Mesothelial cell of epicardium (in vitro differentiated cells): Measurements from ENCODE around the gene DPH7. TPM values are rescaled to one million over a fixed set of nuclear protein-coding genes. Genes with fewer than 3 reads are reported as not detected.
"Not testable (repeated sequence)": the region's sequence is repeated elsewhere in the genome, so short reads cannot be mapped to it uniquely, and the experiment has no call there.

ENCODE experiments used
- DNase-seq, 2 experiments: peaks; one replicate each; pipeline ENCODE4 v3.0.0; 2021; ENCODE audit warnings: low spot score in 2 of 2; ENCODE audit not compliant: unreplicated experiment in 2 of 2
- H3K27ac Mint-ChIP-seq: 2 replicates; pipeline ENCODE4 v1.8.0; 2021; ENCODE audit warnings: mixed read lengths
- H3K27me3 Mint-ChIP-seq: 2 replicates; pipeline ENCODE4 v1.8.0; 2021; ENCODE audit warnings: low read depth, mixed read lengths
- H3K36me3 Mint-ChIP-seq: 2 replicates; pipeline ENCODE4 v1.8.0; 2021; ENCODE audit warnings: mixed read lengths
- H3K4me1 Mint-ChIP-seq: 2 replicates; pipeline ENCODE4 v1.8.0; 2021; ENCODE audit warnings: mixed read lengths
- H3K4me3 Mint-ChIP-seq: 2 replicates; pipeline ENCODE4 v1.8.0; 2021; ENCODE audit warnings: mild to moderate bottlenecking, moderate library complexity, mixed read lengths
- H3K9me3 Mint-ChIP-seq: 2 replicates; pipeline ENCODE4 v1.8.0; 2021; ENCODE audit warnings: mixed read lengths
- CTCF ChIP-seq: fragments of 200-600 bp; sonication (generic); IDR thresholded peaks from one replicate; pipeline ENCODE4 v1.5.0; 2021; ENCODE audit warnings: antibody characterized with exemption; ENCODE audit not compliant: unreplicated experiment
- total RNA-seq: library from RNA; stranded (reverse); gene quantifications from 3 replicates; pipeline ENCODE4 v1.2.1, GENCODE V29; 2021

DPH7 gene
- total RNA-seq, 1 donor from 2014 or later: 59.4 TPM

- no peak overlapping the region for H3K27ac Mint-ChIP-seq
- TF ChIP-seq CTCF: no peak
- no peak overlapping the region for H3K4me3 Mint-ChIP-seq
- H3K9me3 Mint-ChIP-seq: no peaks in the 10 kb centered on the region
- H3K4me1 Mint-ChIP-seq: peaks cover 3% of the 10 kb centered on the region
- DNase-seq: no peak
- H3K27me3 Mint-ChIP-seq: no peaks in the 10 kb centered on the region
- H3K36me3 Mint-ChIP-seq: no peaks in the 10 kb centered on the region
Observed at GRCh38 chr9:137516144-137516917, 62.4 kb downstream of the DPH7 start.

GRCh38 chr9:137515338-137515724 lies 63.4 kb downstream of the DPH7 start:
- Mint-ChIP-seq H3K36me3 (no peaks in the 10 kb centered on the region), H3K27ac (no peak overlapping the region), H3K4me3 (no peak overlapping the region), H3K27me3 (no peaks in the 10 kb centered on the region), H3K9me3 (peaks cover 4% of the 10 kb centered on the region), H3K4me1 (peaks cover 3% of the 10 kb centered on the region)
- TF ChIP-seq CTCF: no peak
- DNase-seq: no peak

DNA sequence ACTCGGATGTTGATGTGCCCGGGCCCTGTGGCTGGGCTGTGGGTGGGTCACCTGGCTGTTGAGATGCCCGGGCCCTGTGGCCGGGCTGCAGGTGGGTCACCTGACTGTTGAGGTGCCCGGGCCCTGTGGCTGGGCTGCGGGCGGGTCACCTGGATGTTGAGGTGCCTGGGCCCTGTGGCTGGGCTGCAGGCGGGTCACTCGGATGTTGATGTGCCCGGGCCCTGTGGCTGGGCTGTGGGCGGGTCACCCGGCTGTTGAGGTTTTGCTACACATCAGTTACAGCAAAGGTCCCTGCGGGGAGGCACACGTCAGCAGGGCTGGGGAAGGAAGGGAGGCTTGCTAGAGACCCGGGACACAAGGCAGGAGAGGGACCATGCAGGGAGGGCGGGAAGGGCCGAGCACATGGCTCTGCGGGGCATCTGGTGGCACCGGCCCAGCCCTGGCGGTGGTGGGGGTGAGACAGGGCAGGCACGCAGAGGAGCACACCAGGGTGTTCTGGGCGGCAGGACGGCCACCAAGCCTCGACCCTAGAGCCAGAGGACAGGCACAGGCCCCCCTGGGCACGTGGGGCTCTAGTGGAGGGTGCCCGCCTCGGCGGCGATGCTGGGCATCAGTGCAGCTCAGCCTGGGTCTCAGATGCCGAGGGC lies 63.9 kb downstream of the DPH7 start:
- Mint-ChIP-seq H3K36me3 (no peaks in the 10 kb centered on the region), H3K27me3 (no peaks in the 10 kb centered on the region), H3K9me3 (peaks cover 5% of the 10 kb centered on the region), H3K4me3 (no peak overlapping the region), H3K27ac (no peak overlapping the region), H3K4me1 (peaks cover 3% of the 10 kb centered on the region)
- no peak for TF ChIP-seq CTCF
- no peak for DNase-seq

- H3K4me3 Mint-ChIP-seq, H3K27ac Mint-ChIP-seq, H3K36me3 Mint-ChIP-seq, DNase-seq, H3K4me1 Mint-ChIP-seq, H3K27me3 Mint-ChIP-seq: not testable (repeated sequence)
- H3K9me3 Mint-ChIP-seq: peaks cover 12% of the 10 kb centered on the region
Observed at GRCh38 chr9:137513801-137514570, 64.7 kb downstream of the DPH7 start.

DNA sequence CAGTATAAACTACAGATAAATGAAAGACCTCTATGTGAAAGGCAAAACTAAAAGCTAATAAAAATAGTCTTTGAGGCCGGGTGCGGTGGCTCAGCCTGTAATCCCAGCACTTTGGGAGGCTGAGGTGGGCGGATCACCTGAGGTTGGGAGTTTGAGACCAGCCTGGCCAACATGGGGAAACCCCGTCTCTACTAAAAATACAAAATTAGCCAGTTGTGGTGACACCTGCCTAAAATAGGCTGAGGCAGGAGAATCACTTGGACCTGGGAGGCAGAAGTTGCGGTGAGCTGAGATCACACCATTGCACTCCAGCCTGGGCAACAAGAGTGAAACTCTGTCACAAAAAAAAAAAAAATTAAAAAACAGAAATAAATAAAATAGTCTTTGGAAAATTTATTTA lies 65.6 kb downstream of the DPH7 start:
- DNase-seq, H3K36me3 Mint-ChIP-seq, H3K4me3 Mint-ChIP-seq, H3K4me1 Mint-ChIP-seq, H3K27me3 Mint-ChIP-seq, H3K27ac Mint-ChIP-seq: not testable (repeated sequence)
- H3K9me3 Mint-ChIP-seq: peaks cover 14% of the 10 kb centered on the region

GRCh38 chr9:137511758-137512463 lies 66.8 kb downstream of the DPH7 start:
- DNase-seq: no peak
- peaks cover 8% of the 10 kb centered on the region for H3K36me3 Mint-ChIP-seq
- H3K4me1 Mint-ChIP-seq: peaks cover 3% of the 10 kb centered on the region
- no peaks in the 10 kb centered on the region for H3K27me3 Mint-ChIP-seq
- no peak for TF ChIP-seq CTCF
- peaks cover 14% of the 10 kb centered on the region for H3K9me3 Mint-ChIP-seq
- no peak overlapping the region for H3K27ac Mint-ChIP-seq
- H3K4me3 Mint-ChIP-seq: no peak overlapping the region

GRCh38 chr9:137511126-137511525 lies 67.6 kb downstream of the DPH7 start:
- not testable (repeated sequence) for H3K27me3 Mint-ChIP-seq, H3K4me1 Mint-ChIP-seq, H3K27ac Mint-ChIP-seq, H3K36me3 Mint-ChIP-seq, H3K4me3 Mint-ChIP-seq, DNase-seq
- peaks cover 14% of the 10 kb centered on the region for H3K9me3 Mint-ChIP-seq
